Embryonic facial prominence (tissue), 1 donor: ENCODE results near the gene DSG3.

Experiments
- DNase-seq: peaks from one replicate; pipeline ENCODE4 v3.0.0-alpha.2; 2016; ENCODE audit errors: extremely low spot score

DSG3 gene

GRCh38 chr18:31447530-31448191 is at the start of gene DSG3:
DSG3 (plus strand) TSS chr18:31447741; CDS start chr18:31447878, 137 bp downstream.
- no peak for DNase-seq

- DNase-seq: no peak
Observed at GRCh38 chr18:31398191-31398590, 49.4 kb upstream of the DSG3 start.

DNA sequence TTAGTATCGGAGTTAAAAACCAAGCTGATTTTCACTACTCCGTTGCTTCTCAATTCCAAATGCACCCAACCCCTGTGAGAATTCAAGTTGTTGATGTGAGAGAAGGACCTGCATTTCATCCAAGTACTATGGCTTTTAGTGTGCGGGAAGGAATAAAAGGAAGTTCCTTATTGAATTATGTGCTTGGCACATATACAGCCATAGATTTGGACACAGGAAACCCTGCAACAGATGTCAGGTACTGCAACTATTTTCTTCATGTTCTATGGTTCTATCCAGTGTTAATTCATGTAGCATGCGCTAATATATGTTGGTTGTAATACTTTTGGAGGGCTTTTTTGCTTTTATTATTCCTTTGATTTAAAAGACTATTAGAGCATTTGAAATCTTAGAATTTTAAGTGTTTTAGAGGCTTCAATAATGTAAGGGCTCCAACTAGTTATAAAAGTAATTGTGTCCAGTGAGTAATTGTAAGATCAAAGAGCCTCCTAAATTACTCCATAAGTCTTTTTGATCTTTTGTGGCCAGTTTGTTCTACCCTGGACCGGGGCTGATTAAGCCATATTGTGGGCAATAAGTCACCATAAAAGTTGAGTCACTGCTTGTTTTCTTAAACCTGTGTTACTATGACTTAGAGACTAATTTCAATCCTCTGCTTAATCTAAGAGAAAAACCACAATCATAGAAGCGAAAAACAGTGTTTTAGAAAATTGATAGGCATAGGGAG is 48.1 kb upstream of the DSG3 start:
- DNase-seq: no peak

DNA sequence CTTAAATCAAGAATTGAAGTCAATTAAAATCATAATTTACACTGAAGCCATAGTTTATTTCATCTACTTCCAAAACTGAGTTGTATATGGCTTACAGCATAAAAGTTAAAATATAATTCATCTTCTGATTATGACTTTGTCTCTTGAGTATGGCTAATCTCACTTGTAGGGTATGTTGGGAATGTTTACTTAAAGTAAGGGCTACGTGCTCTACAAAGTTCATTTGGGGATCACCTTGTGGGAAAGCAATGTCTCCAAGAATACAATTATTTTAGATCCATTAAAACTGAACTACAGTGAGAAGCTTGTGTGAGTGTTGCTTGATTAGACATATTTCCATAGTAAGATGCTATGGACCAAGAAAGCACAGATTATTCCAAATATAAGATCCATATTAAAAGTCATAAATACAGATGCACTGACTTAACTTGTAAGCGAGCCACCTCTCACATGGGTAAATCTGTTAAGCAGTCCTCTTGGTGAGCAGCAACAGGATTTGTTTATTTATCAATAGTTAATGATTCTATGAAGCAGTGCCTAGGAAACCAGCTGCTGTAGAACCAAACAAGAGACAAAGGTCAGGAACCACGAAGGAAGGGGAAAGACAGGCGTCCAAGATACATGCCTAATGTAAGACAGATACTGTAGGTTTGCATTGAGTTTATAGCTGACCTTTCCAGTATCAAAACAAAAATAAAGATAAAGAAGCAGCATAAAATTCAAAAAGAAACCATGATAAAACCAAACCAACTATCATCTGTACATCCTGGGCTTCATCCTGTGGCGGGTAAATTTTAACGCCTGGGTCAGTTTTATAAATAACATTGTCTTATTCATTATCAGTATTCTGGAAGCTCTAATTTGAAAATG is 46.1 kb upstream of the DSG3 start:
- DNase-seq: no peak

GRCh38 chr18:31402026-31402373 is 45.5 kb upstream of the DSG3 start:
- no peak for DNase-seq

- DNase-seq: no peak
Observed at GRCh38 chr18:31403409-31403808, 44.1 kb upstream of the DSG3 start.

DNA sequence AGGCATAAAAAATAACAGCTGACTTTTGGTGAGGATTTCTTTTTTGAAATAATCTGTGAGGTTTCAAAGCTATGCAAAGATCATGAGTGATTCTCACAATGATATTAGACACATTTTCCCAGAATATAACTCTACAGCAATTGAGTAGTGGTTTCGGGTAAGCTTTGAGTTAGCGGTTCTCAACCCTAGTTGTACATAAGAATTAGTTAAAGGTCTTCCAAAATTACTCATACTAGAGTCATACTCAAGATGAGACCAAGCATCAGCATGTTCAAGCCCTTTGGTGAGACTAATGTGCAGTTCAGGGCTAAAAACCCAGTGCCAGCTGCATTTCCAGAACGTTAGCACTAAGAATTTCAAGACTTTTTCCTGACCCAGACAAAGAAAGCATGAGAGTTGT is 39.9 kb upstream of the DSG3 start:
- no peak for DNase-seq

GRCh38 chr18:31409276-31409675 is 38.3 kb upstream of the DSG3 start:
- DNase-seq: no peak

DNA sequence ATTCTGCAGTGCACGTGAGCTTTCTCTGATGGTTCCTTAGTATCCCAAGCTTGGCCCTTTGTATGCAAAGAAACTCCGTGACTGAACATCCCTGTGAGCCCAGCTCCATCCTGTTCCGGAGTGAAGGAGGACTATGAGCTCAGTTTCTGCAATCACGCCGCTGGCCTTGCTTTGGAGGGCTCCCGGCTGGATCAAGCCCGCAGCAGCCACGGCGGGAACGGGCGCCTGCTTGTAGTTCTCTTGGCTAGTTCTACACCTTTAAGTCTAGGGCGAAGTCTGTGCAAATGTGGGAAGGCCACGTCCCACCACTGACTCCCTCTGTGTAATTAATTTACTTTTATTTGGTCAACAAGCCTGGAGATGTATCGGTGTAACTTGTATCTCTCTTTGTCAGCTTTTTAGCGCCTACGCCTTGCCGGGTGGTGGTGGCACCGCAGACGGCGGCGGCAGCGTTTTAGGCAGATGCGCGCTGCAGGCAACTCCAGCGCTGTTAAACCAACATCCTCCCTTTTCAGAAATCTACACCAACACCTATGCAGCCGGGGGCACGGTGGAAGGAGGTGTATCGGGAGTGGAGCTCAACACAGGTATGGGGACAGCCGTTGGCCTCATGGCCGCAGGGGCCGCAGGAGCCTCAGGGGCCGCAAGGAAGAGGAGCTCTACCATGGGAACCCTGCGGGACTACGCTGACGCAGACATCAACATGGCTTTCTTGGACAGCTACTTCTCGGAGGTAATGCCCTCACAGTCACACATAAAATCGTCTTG is 36.6 kb upstream of the DSG3 start:
- DNase-seq: no peak

DNA sequence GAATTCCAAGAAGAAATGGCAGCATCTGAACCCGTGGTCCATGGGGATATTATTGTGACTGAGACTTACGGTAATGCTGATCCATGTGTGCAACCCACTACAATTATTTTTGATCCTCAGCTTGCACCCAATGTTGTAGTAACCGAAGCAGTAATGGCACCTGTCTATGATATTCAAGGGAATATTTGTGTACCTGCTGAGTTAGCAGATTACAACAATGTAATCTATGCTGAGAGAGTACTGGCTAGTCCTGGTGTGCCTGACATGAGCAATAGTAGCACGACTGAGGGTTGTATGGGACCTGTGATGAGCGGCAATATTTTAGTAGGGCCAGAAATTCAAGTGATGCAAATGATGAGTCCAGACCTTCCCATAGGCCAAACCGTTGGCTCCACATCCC is 34.4 kb upstream of the DSG3 start:
- no peak for DNase-seq

DNA sequence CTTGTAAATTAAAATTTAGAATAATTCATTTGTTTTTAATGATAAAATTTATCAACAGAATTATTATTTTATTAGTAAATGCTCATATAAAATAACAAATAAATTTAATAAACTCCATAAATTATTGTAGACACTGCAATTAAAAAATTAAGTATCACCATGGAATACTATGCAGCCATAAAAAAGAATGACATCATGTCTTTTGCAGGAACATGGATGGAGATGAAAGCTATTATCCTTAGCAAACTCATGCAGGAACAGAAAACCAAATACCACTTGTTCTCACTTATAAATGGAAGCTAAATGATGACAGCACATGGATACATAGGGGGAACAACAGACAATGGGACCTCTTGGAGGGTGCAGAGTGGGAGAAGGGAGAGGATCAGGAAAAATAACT is 29.7 kb upstream of the DSG3 start:
- no peak for DNase-seq

GRCh38 chr18:31419457-31419932 is 28.0 kb upstream of the DSG3 start:
- DNase-seq: no peak

DNA sequence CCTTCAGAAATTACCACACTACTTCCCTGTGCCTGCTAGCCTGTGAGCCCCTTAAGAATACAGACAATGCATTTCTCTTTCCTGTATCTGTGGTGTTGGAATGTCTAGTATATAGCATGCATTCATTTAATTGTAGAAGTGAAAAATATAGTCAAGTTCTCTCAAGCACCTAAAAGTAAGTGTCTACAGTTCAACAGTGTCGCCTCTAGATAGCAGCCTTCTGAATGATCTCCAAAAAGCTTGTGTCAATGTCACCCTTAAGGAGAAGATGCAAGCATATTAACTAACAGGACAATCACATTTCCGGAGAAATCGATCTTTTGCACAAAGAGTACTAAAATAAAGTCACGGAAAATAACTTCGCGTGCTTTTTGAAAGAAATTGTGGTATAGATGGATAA is 27.5 kb upstream of the DSG3 start:
- no peak for DNase-seq

GRCh38 chr18:31420524-31420923 is 27.0 kb upstream of the DSG3 start:
- no peak for DNase-seq

DNA sequence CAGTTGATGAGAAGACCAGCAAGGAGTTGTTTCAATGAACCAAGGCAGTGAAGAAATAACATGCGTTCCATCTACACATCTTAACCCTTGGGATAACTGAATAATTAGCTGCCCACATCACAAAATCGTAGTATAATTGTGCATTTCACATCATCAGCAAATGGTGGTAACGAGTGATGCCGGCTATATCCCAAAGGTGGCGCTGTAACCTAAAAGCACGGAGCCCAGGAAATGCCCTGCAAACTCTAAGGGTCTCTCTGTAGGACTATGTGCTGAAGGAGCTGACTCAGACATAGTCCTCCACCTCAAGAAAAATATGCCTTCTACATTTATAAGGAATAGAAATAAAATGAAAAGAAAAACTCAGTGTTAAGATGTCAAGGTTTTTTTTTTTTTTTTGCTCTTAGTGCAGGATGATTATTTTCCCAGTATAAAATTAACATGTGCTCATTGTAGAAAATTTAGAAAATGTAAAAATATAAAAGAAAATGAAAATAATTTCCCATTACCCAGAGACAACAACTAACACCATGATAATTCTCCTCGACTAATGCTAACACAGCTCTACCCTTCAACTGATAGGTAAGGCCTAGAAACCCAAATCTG is 23.1 kb upstream of the DSG3 start:
- DNase-seq: no peak

GRCh38 chr18:31426021-31426420 is 21.5 kb upstream of the DSG3 start:
- DNase-seq: no peak

DNA sequence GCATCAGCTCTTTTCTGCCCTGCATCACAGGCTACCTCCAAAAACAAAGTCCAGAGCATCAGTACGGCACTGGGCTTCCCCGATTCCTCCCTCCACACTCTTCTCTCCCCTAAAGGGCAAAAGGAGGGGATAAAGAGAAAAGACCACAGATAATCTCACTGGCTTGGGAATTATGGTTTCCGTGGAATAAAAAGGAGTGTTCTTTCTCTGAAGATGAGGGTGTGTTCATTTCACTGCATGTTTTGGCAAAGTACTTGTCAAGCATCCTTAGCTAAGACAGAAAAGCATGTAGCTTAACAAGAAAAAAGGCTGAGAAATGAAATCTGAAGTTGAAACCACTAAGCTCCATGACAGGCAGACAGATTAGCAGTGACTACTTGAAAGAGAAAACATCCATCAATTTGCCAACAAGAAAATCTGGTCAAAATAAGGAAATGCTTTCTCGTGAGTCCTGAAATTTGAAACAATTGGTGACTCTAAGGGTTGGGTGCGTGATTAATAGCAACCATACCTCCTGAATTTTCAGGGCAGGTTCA is 20.6 kb upstream of the DSG3 start:
- DNase-seq: no peak

DNA sequence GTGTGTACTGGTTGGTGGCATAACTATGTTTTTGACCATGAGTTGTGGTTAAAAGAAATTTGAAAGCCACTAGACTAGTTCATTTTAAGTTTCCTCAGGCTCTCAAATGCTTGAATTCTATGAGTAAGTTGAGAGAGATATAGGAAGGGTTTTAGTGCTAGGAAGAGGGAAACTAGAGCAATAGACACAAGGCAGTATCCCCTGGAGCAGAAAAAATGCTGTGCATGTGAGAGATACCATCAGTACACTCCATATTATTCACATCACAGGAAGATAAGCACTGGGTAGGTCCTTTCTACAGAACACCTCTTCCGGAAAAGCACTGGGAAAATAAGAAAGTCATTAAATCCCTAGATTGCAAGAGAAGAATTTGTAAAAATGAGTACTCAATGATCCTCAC is 19.3 kb upstream of the DSG3 start:
- no peak for DNase-seq

DNA sequence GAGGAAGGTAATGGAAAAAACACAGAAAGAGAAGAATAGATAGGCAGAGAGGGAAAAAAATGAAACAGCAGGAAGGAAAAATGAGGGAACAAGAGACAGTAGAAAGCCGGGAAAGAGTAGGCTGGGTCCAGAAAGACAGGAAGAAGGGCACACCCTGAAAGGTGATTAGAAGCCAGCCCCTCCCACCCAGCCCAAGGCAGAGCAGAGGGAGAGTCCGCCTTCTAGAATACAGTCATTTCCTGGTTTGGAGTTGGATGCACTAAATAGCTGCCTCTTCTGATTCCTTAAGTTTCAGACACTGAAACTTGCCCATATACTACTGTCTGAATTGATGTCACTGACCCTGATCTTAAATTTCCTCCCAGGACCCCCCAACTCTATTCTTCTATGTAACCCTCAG is 17.9 kb upstream of the DSG3 start:
- no peak for DNase-seq

- no peak for DNase-seq
Observed at GRCh38 chr18:31430072-31430471, 17.5 kb upstream of the DSG3 start.

- no peak for DNase-seq
Observed at GRCh38 chr18:31430554-31430953, 17.0 kb upstream of the DSG3 start.
